GM19372 (cell line): Measurements from ENCODE around the gene TMC2.
"Not testable (repeated sequence)": the region's sequence is repeated elsewhere in the genome, so short reads cannot be mapped to it uniquely, and the experiment has no call there.

ENCODE experiments used
- ATAC-seq: cut with Tn5 transposase; IDR thresholded peaks from one replicate; pipeline ENCODE4 v1.9.1; 2021; ENCODE audit warnings: mild to moderate bottlenecking, low read depth, moderate library complexity; ENCODE audit not compliant: unreplicated experiment

The TMC2 gene

DNA sequence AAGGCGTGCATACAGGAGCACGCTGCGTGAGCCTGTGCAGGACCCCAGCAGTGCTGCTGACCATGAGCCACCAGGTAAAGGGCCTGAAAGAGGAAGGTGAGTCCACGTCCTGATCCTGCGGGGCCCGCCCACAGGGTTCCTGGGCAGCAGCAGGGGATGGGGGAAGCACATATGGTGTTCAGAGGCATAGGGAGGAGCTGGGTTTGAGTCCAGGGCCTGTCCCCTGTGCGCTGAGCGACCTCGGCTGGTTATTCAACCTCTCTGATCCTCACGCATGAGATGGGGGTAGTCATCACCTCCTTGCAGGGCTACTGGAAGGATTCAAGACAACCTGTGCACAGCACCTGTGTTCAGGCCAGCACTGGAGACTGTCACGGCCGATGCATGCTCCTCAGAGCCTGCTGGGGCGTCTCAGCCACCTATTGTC, at the start of gene TMC2:
TMC2 (plus strand) TSS at position 14 of the 427 bp plus-strand sequence; CDS start at position 63, 49 bp downstream.
- ATAC-seq = no peak

GRCh38 chr20:2502808-2503384, 33.5 kb upstream of the TMC2 start:
- ATAC-seq = not testable (repeated sequence)

DNA sequence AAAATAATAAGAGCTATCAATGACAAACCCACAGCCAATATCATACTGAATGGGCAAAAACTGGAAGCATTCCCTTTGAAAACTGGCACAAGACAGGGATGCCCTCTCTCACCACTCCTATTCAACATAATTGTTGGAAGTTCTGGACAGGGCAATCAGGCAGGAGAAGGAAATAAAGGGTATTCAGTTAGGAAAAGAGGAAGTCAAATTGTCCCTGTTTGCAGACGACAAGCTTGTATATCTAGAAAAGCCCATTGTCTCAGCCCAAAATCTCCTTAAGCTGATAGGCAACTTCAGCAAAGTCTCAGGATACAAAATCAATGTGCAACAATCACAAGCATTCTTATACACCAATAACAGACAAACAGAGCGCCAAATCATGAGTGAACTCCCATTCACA, 31.6 kb upstream of the TMC2 start:
- ATAC-seq = not testable (repeated sequence)

DNA sequence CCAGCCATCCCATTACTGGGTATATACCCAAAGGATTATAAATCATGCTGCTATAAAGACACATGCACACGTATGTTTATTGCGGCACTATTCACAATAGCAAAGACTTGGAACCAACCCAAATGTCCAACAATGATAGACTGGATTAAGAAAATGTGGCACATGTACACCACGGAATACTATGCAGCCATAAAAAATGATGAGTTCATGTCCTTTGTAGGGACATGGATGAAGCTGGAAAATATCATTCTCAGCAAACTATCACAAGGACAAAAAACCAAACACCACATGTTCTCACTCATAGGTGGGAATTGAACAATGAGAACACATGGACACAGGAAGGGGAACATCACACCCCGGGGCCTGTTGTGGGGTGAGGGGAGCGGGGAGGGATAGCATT, 29.9 kb upstream of the TMC2 start:
- not testable (repeated sequence) for ATAC-seq

GRCh38 chr20:2507464-2507863, 28.9 kb upstream of the TMC2 start:
- no peak for ATAC-seq

DNA sequence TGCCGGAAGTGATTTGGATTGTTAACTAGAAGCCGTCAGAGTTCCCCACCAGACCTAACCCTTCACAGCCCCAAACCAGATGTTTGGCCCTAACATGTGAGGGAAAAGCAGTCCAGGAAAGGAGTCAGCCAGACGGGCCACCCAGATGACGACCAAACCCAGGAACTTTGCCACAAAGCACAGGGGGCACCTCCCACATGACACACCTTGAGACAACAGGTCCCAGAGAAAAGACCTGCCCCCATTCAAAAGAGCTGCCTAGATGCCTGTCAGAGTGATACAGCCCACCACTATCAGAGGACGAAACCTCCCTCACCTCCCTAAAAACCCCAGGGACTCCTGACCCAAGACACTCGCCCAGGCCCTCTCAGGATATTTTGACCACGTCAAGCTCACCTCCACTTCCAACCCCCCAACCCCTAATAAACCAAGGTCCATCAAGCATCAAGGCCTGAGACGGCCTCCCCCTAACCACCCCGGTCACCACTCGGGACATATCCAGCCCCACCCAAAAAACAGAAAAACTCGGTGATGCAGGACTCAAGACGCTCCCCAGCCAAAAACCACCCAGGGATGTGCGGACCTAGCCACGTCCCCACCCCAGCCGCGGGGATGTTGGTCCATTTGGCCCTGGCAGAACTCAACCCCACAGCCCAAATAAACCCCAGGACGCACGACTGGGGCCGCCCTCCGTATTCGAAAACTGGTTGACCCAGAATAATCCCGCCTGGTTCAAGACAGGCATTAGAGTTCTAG, 28.3 kb upstream of the TMC2 start:
- ATAC-seq = no peak

DNA sequence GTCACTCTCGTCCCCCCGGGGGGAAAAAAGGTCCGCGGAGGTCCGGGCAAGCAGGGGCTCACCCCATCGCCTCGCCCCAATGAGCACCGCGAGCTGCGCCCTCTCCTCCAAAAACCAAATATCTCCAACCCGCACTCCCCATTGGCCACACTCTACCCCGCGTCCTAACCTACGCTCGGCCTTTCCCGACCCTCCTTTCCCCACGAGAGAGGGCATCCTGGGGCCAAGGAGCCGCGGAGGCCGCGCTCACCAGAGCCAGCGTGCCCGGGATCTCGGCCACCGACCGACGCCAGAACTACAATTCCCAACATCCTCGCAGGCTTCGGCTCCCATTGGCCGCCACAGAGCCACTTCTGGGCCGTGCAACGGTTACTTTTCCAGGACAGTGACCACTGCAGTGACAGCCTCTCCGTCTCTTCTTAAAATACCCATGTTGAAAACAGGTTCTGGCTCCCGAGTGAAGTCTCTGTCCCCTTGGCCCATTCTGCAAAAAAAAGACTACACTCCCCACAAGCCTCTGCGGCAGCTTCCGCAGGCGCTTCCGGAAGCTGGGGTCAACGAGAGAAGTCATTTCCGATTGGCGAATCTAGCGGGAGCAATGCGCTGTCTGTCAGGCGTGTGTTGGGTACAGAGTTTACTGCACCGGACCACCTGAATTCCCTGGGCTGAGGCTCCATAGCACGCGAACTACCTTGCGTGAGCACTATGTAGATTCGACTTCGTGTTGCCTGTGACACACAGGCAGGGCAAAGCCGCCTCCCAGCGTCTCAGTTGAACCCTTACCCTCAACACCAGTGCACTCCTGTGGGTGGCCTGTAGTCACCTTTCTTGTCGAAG, 27.5 kb upstream of the TMC2 start, which contains the start of gene ZNF343:
ZNF343 (minus strand) TSS at position 285 of the 837 bp plus-strand sequence. CDS start 15,020 bp downstream, outside the sequence.
- ATAC-seq = peak; percentile 92

GRCh38 chr20:2509468-2509781, 26.9 kb upstream of the TMC2 start:
- ATAC-seq = no peak

DNA sequence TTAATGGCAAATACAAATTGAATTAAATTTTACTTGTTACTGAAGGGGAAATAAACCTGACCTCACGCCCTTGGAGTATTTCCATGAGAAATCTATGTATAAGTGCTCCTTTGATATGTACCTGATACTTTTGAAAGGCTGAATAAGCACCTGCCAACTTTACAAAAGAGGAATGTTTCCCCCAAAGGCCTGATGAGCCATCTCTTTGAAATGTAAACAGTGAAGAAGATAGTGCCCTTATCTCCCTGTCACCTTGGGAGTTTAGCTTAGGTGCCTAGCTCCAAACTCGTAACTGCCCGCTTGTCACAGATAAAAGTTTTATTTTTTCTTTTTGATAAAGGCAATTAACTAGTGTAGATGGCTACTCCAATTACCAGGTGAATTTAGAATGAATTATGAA, 26.6 kb upstream of the TMC2 start:
- ATAC-seq = no peak

- no peak for ATAC-seq
Measured at GRCh38 chr20:2515203-2515602, 21.2 kb upstream of the TMC2 start.

- ATAC-seq = no peak
Measured at GRCh38 chr20:2516399-2516798, 20.0 kb upstream of the TMC2 start.

GRCh38 chr20:2518096-2518495, 18.3 kb upstream of the TMC2 start:
- no peak for ATAC-seq

GRCh38 chr20:2518558-2518957, 17.8 kb upstream of the TMC2 start:
- ATAC-seq = no peak

DNA sequence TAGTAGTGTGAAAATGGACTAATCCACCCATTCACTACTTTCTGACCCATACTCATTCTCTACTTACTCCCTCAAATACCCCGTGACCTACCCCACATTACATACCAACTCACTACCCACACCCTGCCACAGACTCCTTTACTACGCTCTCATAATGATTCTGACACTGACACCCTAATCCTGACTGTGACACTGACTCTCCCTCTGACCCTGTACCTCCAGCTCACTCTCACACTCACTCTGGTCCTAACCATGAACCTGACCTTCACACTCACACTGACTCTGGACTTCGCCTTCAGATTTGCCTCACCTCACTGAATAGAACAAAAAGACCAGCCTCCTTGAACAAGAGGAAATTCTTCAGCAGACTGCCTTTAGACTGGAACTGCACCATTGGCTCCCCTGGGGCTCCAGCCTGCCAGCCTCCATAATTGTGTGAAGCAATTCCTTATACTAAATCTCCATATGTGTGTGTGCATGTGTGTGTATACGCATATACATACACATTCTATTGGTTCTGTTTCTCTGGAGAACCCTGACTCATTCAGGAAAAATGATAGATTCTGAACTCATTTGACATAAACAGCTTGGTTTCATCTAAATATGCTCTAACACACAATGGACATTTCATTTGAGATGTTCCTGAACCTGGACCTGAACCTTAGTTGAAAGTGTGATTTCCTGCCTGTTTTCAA, 17.1 kb upstream of the TMC2 start:
- ATAC-seq = no peak

DNA sequence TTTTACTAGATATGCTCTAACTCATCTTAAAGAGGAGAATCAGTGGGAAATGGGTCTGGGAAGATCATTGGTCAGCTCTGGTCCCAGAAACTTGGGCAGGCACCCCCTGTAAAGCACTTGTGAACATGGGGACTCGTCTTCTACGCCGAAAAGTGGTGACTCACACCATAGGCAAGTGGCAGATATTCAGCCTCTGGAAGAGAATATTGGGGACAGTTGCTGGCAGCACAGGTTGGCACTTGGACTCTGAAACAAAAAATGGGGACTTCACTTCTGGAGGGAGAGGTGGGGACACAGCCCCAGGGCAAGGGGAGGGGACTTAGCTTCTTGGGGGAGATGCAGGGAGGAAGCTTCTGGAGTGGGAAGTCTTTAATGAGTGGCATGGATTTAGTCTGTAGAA, 15.8 kb upstream of the TMC2 start:
- ATAC-seq = no peak

DNA sequence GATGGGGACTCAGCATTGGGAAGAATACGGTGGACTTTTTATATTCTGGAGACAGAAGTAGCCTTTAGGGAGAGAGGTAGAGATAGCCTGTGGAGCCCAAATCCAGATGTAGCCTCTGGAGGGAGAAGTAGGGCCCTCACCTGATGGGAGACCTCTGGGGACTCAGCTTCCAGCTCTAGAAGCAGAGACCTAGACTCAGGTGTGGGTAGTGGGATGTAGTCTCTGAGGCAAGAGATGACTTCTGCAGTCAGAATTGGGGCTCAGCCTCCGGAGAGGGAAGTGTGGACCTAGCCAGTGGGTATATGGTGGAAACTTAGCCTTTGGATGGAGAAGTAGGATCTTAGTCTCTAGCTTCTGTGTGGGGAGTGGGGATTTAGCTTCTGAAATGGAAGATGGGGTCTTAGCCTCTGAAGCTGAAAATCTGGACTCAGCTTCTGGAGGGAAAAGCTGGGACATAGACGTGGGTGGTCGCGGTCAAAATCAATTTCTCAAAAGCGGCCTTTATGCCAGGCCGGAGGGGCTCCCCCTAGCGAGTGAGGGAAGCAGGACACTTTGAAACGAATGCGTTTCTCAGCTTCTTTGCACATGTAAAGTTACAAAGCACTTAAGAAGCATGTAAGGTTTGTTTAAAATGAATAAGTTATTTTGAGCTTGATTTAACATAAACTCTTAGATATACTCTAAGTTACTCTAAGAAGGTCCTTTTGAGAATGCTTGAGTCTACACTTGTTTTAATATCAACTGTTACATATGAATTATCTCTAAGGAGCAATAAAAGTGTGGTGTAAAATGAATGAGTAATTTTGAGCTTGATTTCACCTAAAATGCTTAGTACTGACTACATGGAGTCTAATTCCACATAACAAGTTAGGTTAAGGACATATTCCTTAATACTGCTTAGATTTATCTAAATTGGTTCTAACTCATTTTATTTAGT, 14.7 kb upstream of the TMC2 start:
- no peak for ATAC-seq

DNA sequence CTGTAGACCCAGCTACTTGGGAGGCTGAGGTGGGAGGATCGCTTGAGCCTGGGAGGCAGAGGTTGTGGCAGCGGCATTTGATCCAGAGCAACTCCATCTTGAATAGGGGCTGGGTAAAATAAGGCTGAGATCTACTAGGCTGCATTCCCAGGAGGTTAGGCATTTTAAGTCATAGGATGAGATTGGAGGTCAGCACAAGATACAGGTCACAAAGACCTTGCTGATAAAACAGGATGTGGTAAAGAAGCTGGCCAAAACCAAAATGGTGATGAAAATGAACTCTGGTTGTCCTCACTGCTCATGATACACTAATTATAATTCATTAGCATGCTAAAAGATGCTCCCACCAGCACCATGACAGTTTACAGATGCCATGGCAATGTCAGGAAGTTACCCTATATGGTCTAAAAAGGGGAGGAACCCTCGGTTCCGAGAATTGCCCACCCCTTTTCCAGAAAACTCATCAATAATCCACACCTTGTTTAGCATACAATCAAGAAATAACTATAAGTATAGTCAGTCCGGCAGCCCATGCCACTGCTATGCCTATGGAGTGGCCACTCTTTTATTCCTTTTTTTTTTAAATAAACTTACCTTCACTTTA, 13.4 kb upstream of the TMC2 start:
- ATAC-seq = not testable (repeated sequence)

DNA sequence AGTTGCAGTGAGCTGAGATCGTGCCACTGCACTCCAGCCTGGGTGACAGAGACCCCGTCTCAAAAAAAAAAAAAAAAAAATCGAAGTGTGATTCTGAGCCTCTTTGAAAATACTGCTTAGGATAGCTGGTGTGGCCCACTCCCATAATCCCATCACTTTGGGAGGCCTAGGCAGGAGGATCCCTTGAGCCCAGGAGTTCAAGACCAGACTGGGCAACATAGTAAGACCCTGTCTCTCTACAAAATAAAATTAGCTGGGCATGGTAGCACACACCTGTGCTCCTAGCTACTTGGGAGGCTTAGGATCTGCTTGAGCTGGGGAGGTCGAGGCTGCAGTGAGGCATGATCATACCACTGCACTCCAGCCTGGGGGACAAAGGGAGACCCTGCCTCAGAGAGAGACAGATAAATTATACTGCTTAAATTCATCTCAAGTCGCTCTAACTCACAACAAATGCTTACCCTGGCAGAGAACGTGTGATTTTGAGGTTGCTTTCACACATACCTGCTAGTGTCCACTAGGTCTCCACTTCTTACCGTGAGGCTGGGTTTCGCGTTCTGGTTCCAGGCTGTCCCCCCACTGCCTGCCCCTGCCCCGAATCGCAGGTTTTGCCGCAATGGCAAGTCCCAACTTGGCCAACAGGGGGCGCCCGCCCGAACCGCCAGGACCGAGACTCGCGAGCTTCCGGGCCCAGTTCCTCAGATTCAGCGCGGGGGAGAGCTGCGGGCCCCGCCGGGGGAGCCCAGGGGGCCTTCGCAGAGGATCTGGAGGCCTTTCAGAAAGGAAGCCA, 12.3 kb upstream of the TMC2 start:
- peak; percentile 56 for ATAC-seq
